Skeletal muscle tissue (tissue), 4 donors: ENCODE data around the gene NKAIN2. TPM values are rescaled to one million over a fixed set of nuclear protein-coding genes. Genes with fewer than 3 reads are reported as not detected.
"Not testable (repeated sequence)": the region's sequence is repeated elsewhere in the genome, so short reads cannot be mapped to it uniquely, and the experiment has no call there.

Experiments used
- H3K27ac ChIP-seq: one replicate; pipeline ENCODE4 v1.7.0; 2013; ENCODE audit warnings: mild to moderate bottlenecking, low read depth, low read length, inconsistent platforms
- H3K27me3 ChIP-seq, 3 donors: one replicate each; pipeline ENCODE4 v1.7.0; 2013; ENCODE audit warnings: low read length in 3 of 3; ENCODE audit not compliant: control insufficient read depth in 3 of 3, insufficient read depth in 3 of 3
- H3K36me3 ChIP-seq, 3 donors: one replicate each; pipeline ENCODE4 v1.7.0; 2013; ENCODE audit warnings: low read length in 3 of 3; ENCODE audit not compliant: control insufficient read depth in 3 of 3, insufficient read depth in 3 of 3
- H3K4me1 ChIP-seq, 3 donors: one replicate each; pipeline ENCODE4 v1.7.0; 2013; ENCODE audit warnings: low read length in 3 of 3, mild to moderate bottlenecking in 3 of 3; ENCODE audit not compliant: control insufficient read depth in 3 of 3, insufficient read depth in 3 of 3
- H3K4me3 ChIP-seq, 3 donors: one replicate each; pipeline ENCODE4 v1.7.0; 2013; ENCODE audit warnings: low read length in 3 of 3
- H3K9ac ChIP-seq, 3 donors: one replicate each; pipeline ENCODE4 v1.7.0; 2013; ENCODE audit warnings: low read length in 3 of 3, mild to moderate bottlenecking in 3 of 3, moderate library complexity in 2 of 3, low read depth in 1 of 3
- H3K9me3 ChIP-seq, 3 donors: one replicate each; pipeline ENCODE4 v1.7.0; 2013; ENCODE audit warnings: low read length in 3 of 3; ENCODE audit not compliant: control insufficient read depth in 3 of 3
- total RNA-seq: library from RNA; depleted of rRNA; stranded (reverse); fragments of >200 nt; gene quantifications from one replicate; pipeline ENCODE4 v1.2.3, GENCODE V29; 2014
- donor health status: Osteomylitis.

Gene NKAIN2
- total RNA-seq, 1 donor from 2014 or later = 3.1 TPM

DNA sequence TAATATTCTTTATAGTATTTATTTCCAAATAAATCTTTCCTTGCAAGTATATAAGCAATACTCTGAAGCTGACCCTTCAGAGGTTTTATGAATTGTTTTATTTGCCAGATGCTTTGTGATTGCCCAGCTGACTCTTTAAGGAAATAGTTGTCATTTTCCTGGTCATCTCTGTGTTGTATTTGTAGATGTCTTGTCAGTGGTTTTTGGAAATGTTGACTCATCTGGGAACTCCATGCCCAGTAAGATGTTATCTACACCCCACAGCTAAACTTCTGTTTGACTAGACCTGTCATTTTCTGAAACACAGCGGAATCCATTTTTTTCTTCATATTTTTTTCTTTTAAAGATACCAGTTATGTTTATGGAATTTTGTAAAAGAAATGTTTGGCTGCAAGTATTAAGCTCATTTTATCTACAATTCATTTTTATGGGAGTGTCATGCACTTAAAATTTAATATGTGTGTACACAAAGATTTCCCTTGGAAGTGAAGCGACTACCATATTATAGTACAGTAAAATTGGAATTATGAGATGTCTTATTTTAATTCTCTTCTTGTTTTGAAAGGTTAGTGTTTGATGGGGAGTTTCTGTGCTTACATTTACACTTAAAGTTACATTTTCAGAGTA lies 491.0 kb downstream of the NKAIN2 start:
- H3K4me3 ChIP-seq = no peak overlapping the region
- H3K9me3 ChIP-seq = no peaks in the 10 kb centered on the region
- no peak overlapping the region for H3K27ac ChIP-seq
- H3K27me3 ChIP-seq = no peaks in the 10 kb centered on the region
- H3K36me3 ChIP-seq = no peaks in the 10 kb centered on the region
- H3K4me1 ChIP-seq = no peaks in the 10 kb centered on the region
- H3K9ac ChIP-seq = no peak overlapping the region

- Histone ChIP-seq H3K4me3 (no peak overlapping the region), H3K4me1 (no peaks in the 10 kb centered on the region), H3K36me3 (no peaks in the 10 kb centered on the region), H3K27me3 (no peaks in the 10 kb centered on the region), H3K27ac (no peak overlapping the region), H3K9ac (no peak overlapping the region), H3K9me3 (no peaks in the 10 kb centered on the region)
These were observed 493.8 kb downstream of the NKAIN2 start for GRCh38 chr6:124297507-124297906.

DNA sequence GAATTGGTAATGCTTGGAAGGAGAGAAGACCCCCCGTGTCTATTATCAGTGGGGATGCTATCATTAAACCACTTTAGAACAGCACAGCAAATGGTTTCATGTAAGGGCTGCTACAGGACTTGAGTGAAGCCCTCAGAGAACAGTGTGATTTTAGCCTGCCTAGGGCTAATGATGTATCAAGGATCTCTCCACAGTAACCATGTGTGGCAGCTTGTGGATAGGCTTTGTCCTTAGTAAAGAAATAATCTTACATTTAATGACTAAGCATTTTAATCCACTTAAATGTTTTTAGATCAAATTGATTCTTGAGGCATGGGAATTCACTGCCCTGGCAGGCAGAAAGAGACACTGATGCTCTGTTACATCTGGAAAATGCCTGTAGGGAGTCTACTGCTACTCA lies 495.1 kb downstream of the NKAIN2 start:
- Histone ChIP-seq H3K36me3 (no peaks in the 10 kb centered on the region), H3K27ac (no peak overlapping the region), H3K27me3 (no peaks in the 10 kb centered on the region)

DNA sequence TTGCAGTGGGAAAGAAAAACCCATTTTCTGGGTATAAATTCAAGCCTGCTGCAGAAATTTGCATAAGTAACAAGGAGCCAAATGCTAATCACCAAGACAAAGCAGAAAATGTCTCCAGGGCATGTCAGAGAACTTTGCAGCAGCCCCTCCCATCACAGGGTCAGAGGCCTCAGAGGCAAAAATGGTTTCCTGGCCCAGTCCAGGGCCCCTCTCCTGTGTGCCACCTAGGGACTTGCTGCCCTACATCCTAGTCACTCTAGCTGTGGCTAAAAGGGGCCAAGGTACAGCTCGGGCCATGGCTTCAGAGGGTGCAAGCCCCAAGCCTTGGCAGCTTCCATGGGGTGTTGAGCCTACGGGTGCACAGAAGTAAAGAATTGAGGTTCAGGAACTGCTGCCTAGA lies 497.2 kb downstream of the NKAIN2 start:
- not testable (repeated sequence) for H3K9me3 ChIP-seq, H3K4me1 ChIP-seq, H3K27me3 ChIP-seq, H3K27ac ChIP-seq, H3K4me3 ChIP-seq, H3K9ac ChIP-seq, H3K36me3 ChIP-seq

More for the DNA sequence above, 495.1 kb downstream of the NKAIN2 start:
- Histone ChIP-seq H3K9ac (no peak overlapping the region), H3K4me3 (no peak overlapping the region), H3K9me3 (no peaks in the 10 kb centered on the region), H3K4me1 (no peaks in the 10 kb centered on the region)

DNA sequence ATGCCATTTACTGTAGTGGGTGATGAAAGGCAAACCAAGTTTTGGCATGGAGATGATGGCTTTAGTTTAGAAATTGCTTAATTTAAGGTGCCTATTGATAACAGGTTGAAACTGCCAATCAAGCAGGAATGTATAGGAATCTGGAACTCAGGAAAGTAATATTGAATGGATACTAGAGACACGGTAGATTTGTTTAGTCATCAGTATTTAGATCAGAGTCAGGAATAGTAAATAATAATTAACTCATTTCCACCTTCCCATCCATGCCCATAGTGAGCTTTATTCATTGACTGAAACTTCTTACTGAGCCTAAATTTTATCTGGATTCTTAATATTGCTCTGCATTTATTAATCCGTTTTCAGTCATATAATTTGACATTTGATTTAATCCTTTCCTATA lies 500.3 kb downstream of the NKAIN2 start:
- Histone ChIP-seq H3K27me3 (no peaks in the 10 kb centered on the region), H3K9me3 (no peaks in the 10 kb centered on the region), H3K36me3 (no peaks in the 10 kb centered on the region), H3K9ac (no peak overlapping the region), H3K4me1 (no peaks in the 10 kb centered on the region), H3K4me3 (no peak overlapping the region), H3K27ac (no peak overlapping the region)

- H3K36me3 ChIP-seq = no peaks in the 10 kb centered on the region
- H3K27me3 ChIP-seq = no peaks in the 10 kb centered on the region
- H3K9me3 ChIP-seq = no peaks in the 10 kb centered on the region
- no peak overlapping the region for H3K4me3 ChIP-seq
- no peak overlapping the region for H3K27ac ChIP-seq
- no peak overlapping the region for H3K9ac ChIP-seq
- no peaks in the 10 kb centered on the region for H3K4me1 ChIP-seq
These were observed 506.5 kb downstream of the NKAIN2 start for GRCh38 chr6:124310139-124310538.

DNA sequence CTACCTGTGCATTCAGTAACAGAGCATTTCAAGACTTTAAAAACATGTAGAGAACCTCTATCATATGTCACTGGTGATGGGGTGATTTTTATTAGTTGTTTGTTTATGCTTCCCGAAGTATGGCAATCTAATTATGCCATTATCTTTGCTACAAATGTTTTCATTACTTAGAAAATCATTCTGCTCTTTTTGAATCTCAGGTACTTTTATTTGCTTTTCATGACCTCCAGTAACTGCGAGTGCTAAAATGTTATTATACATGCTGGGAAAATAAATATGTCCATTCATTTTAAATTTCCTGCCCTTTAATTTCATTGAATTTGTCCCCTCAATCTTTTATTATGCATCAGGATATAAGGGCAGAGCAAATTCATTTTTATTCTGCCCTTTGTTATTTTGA lies 515.7 kb downstream of the NKAIN2 start:
- H3K9me3 ChIP-seq = no peaks in the 10 kb centered on the region
- H3K27ac ChIP-seq = no peak overlapping the region
- H3K9ac ChIP-seq = no peak overlapping the region
- no peaks in the 10 kb centered on the region for H3K4me1 ChIP-seq
- no peak overlapping the region for H3K4me3 ChIP-seq
- no peaks in the 10 kb centered on the region for H3K27me3 ChIP-seq
- H3K36me3 ChIP-seq = no peaks in the 10 kb centered on the region

DNA sequence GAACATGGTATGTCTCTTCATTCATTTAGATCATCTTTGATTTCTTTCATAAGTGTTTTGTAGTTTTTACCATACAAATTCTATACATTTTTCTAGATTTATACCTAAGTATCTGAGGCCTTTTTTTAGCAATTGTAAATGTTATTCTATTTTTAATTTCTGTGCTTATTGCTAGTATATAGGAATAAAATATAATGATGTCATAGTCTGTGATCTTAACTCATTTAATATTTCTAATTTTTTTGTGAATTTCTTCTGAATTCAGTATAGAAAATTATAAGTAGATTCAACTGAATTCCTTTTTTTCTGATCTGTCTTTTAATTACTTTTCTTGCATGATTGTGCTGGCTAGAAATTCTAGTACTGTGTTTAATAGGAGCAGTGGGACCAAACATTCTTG lies 520.6 kb downstream of the NKAIN2 start:
- H3K4me1 ChIP-seq = no peaks in the 10 kb centered on the region
- no peaks in the 10 kb centered on the region for H3K27me3 ChIP-seq
- H3K4me3 ChIP-seq = no peak overlapping the region
- H3K27ac ChIP-seq = no peak overlapping the region
- H3K9ac ChIP-seq = no peak overlapping the region
- H3K36me3 ChIP-seq = no peaks in the 10 kb centered on the region
- H3K9me3 ChIP-seq = no peaks in the 10 kb centered on the region

- no peaks in the 10 kb centered on the region for H3K4me1 ChIP-seq
- no peak overlapping the region for H3K27ac ChIP-seq
- H3K9ac ChIP-seq = no peak overlapping the region
- H3K27me3 ChIP-seq = no peaks in the 10 kb centered on the region
- H3K9me3 ChIP-seq = no peaks in the 10 kb centered on the region
- no peak overlapping the region for H3K4me3 ChIP-seq
- no peaks in the 10 kb centered on the region for H3K36me3 ChIP-seq
These were observed 526.5 kb downstream of the NKAIN2 start for GRCh38 chr6:124330197-124330596.

GRCh38 chr6:124334359-124334758 lies 530.7 kb downstream of the NKAIN2 start:
- H3K36me3 ChIP-seq = no peaks in the 10 kb centered on the region
- H3K4me3 ChIP-seq = no peak overlapping the region
- no peaks in the 10 kb centered on the region for H3K4me1 ChIP-seq
- no peaks in the 10 kb centered on the region for H3K27me3 ChIP-seq
- H3K9me3 ChIP-seq = no peaks in the 10 kb centered on the region
- no peak overlapping the region for H3K9ac ChIP-seq
- no peak overlapping the region for H3K27ac ChIP-seq
